H1 (cell line): ENCODE measurements around the gene DSTYK. TPM values are rescaled to one million over a fixed set of nuclear protein-coding genes. Genes with fewer than 3 reads are reported as not detected.

Experiments used
- CTCF ChIA-PET: fragments of 300-600 bp; sonication (Branson Sonifier 250); formaldehyde crosslinking; loops from one replicate; lab custom pipeline; 2021; ENCODE audit not compliant: partially characterized antibody; lab: Charles Lee
- POLR2A ChIA-PET: fragments of 300-600 bp; sonication (Branson Sonifier 250); formaldehyde crosslinking; loops from one replicate; lab custom pipeline; 2021; ENCODE audit warnings: inconsistent platforms; ENCODE audit not compliant: partially characterized antibody; lab: Charles Lee
- DNase-seq, 2 experiments: peaks; one replicate each; pipeline versions ENCODE4 v3.0.0 to v3.0.0-alpha.2; 2010 to 2022; ENCODE audit warnings: low spot score in 2 of 2, low read depth in 1 of 2, mixed read lengths in 1 of 2
- FAIRE-seq: peaks from 2 replicates; lab custom pipeline; 2011; peaks lifted over from hg19 to GRCh38; lab: Jason Lieb, UNC
- H2AFZ ChIP-seq: 2 replicates; pipeline ENCODE4 v1.8.1; 2012; ENCODE audit warnings: low read length, inconsistent platforms
- H2AK5ac ChIP-seq: 2 replicates; pipeline ENCODE4 v1.6.1; 2013; ENCODE audit warnings: low read depth, low read length
- H2BK120ac ChIP-seq: replicated peaks from 2 replicates; pipeline ENCODE3; 2013; ENCODE audit warnings: low read depth, low read length, inconsistent platforms
- H2BK12ac ChIP-seq: 2 replicates; pipeline ENCODE4 v1.6.1; 2013; ENCODE audit warnings: low read depth, low read length
- H2BK15ac ChIP-seq: 2 replicates; pipeline ENCODE4 v1.6.1; 2013; ENCODE audit warnings: low read length
- H2BK20ac ChIP-seq: 2 replicates; pipeline ENCODE4 v1.6.1; 2013; ENCODE audit warnings: low read length
- H2BK5ac ChIP-seq: 2 replicates; pipeline ENCODE4 v1.6.1; 2013; ENCODE audit warnings: low read depth, low read length
- H3K14ac ChIP-seq: 2 replicates; pipeline ENCODE4 v1.6.1; 2013; ENCODE audit warnings: inconsistent platforms; ENCODE audit not compliant: insufficient read length
- H3K18ac ChIP-seq: 2 replicates; pipeline ENCODE4 v1.6.1; 2013; ENCODE audit warnings: low read length; ENCODE audit errors: extremely low read depth
- H3K23ac ChIP-seq: 2 replicates; pipeline ENCODE4 v1.6.1; 2013; ENCODE audit warnings: inconsistent platforms; ENCODE audit not compliant: insufficient read length
- H3K23me2 ChIP-seq: 2 replicates; pipeline ENCODE4 v1.6.1; 2013; ENCODE audit warnings: low read depth, low read length
- H3K27ac ChIP-seq: 2 replicates; pipeline ENCODE4 v1.6.1; 2011; ENCODE audit warnings: low read depth, low read length, inconsistent platforms
- H3K27me3 ChIP-seq, 4 experiments: replicated peaks in 1 of 4; 1 replicate in 1 of 4; 2 replicates in 3 of 4; pipeline versions ENCODE4 v1.6.1 to v1.8.1; 2011 to 2013; ENCODE audit warnings: low read length in 3 of 4, mild to moderate bottlenecking in 3 of 4, inconsistent platforms in 2 of 4, mixed read lengths in 2 of 4, moderate library complexity in 1 of 4; ENCODE audit not compliant: control insufficient read depth in 3 of 4, insufficient read depth in 3 of 4; ENCODE audit errors: extremely low read depth in 1 of 4
- H3K36me3 ChIP-seq, 4 experiments: 2 replicates each; pipeline versions ENCODE4 v1.6.1 to v1.8.1; 2011 to 2013; ENCODE audit warnings: mild to moderate bottlenecking in 4 of 4, low read length in 3 of 4, moderate library complexity in 2 of 4, control low read depth in 1 of 4, inconsistent platforms in 1 of 4; ENCODE audit not compliant: insufficient read depth in 4 of 4, control insufficient read depth in 2 of 4
- H3K4ac ChIP-seq: replicated peaks from 2 replicates; pipeline ENCODE3; 2013; ENCODE audit warnings: low read length, low read depth, mixed read lengths, inconsistent platforms; ENCODE audit not compliant: insufficient read length
- H3K4me1 ChIP-seq, 4 experiments: replicated peaks in 1 of 4; 1 replicate in 1 of 4; 2 replicates in 3 of 4; pipeline versions ENCODE4 v1.6.1 to v1.8.1; 2011 to 2013; ENCODE audit warnings: low read length in 3 of 4, inconsistent platforms in 2 of 4, mixed read lengths in 1 of 4; ENCODE audit not compliant: insufficient read depth in 4 of 4, control insufficient read depth in 3 of 4
- H3K4me2 ChIP-seq, 2 experiments: 2 replicates each; pipeline versions ENCODE4 v1.6.1 to v1.8.1; 2011 to 2013; ENCODE audit warnings: low read depth in 2 of 2, low read length in 2 of 2, control low read depth in 1 of 2, inconsistent platforms in 1 of 2, mild to moderate bottlenecking in 1 of 2; ENCODE audit not compliant: insufficient read depth in 1 of 2
- H3K4me3 ChIP-seq, 4 experiments: fragments of 200-600, 300-600 bp in 1 of 4; sonication (generic), shearing (Covaris generic), sonication (Bioruptor Twin) in 1 of 4; 2 replicates each; pipeline versions ENCODE4 v1.5.1 to v1.8.1; 2011 to 2016; ENCODE audit warnings: low read length in 4 of 4, low read depth in 3 of 4, control low read depth in 2 of 4, inconsistent platforms in 2 of 4, mild to moderate bottlenecking in 2 of 4, mixed read lengths in 1 of 4, moderate library complexity in 1 of 4; ENCODE audit not compliant: insufficient read depth in 2 of 4; ENCODE audit errors: extremely low read depth in 1 of 4
- H3K56ac ChIP-seq: replicated peaks from 2 replicates; pipeline ENCODE3; 2013; ENCODE audit warnings: low read depth, mild to moderate bottlenecking, mixed read lengths, low read length, inconsistent platforms; ENCODE audit not compliant: insufficient read length
- H3K79me1 ChIP-seq: 2 replicates; pipeline ENCODE4 v1.6.1; 2013; ENCODE audit warnings: low read depth, low read length, control low read depth
- H3K79me2 ChIP-seq, 2 experiments: 2 replicates each; pipeline versions ENCODE4 v1.6.1 to v1.8.1; 2012 to 2013; ENCODE audit warnings: low read length in 2 of 2, mild to moderate bottlenecking in 2 of 2, inconsistent platforms in 1 of 2; ENCODE audit not compliant: insufficient read depth in 2 of 2, control insufficient read depth in 1 of 2
- H3K9ac ChIP-seq, 4 experiments: replicated peaks in 1 of 4; 1 replicate in 1 of 4; 2 replicates in 3 of 4; pipeline versions ENCODE4 v1.6.1 to v1.8.1; 2011 to 2013; ENCODE audit warnings: low read depth in 3 of 4, low read length in 3 of 4, control low read depth in 2 of 4, mild to moderate bottlenecking in 2 of 4, moderate library complexity in 2 of 4, inconsistent platforms in 1 of 4; ENCODE audit errors: extremely low read depth in 1 of 4
- H3K9me3 ChIP-seq, 2 experiments: 2 replicates each; pipeline versions ENCODE4 v1.6.1 to v1.8.1; 2012 to 2013; ENCODE audit warnings: mild to moderate bottlenecking in 2 of 2, moderate library complexity in 2 of 2, control low read depth in 1 of 2, inconsistent platforms in 1 of 2, low read depth in 1 of 2, low read length in 1 of 2, mixed read lengths in 1 of 2; ENCODE audit not compliant: insufficient read depth in 2 of 2
- H4K20me1 ChIP-seq, 2 experiments: replicated peaks in 1 of 2; 2 replicates each; pipeline versions ENCODE3 to v1.8.1; 2011 to 2013; ENCODE audit warnings: inconsistent platforms in 2 of 2, low read length in 2 of 2, mild to moderate bottlenecking in 1 of 2; ENCODE audit not compliant: insufficient read depth in 2 of 2, control insufficient read depth in 1 of 2
- H4K5ac ChIP-seq: 2 replicates; pipeline ENCODE4 v1.6.1; 2013; ENCODE audit warnings: low read length, low read depth, mixed read lengths, inconsistent platforms; ENCODE audit not compliant: insufficient read length
- H4K8ac ChIP-seq: 2 replicates; pipeline ENCODE4 v1.8.0; 2013; ENCODE audit warnings: mild to moderate bottlenecking, moderate library complexity, low read length, inconsistent platforms; ENCODE audit not compliant: insufficient read depth; ENCODE audit errors: extremely low read depth
- H4K91ac ChIP-seq: replicated peaks from 2 replicates; pipeline ENCODE3; 2013; ENCODE audit warnings: low read length, mixed read lengths, inconsistent platforms; ENCODE audit not compliant: insufficient read length
- EP300 ChIP-seq, 2 experiments: IDR thresholded peaks; 1 replicate in 1 of 2; 2 replicates in 1 of 2; pipeline ENCODE4 v1.6.1; 2011 to 2012; ENCODE audit warnings: low read depth in 2 of 2, low read length in 2 of 2, mild to moderate bottlenecking in 2 of 2, borderline replicate concordance in 1 of 2, inconsistent platforms in 1 of 2, moderate library complexity in 1 of 2
- GABPA ChIP-seq: IDR thresholded peaks from 2 replicates; pipeline ENCODE4 v1.6.1; 2011; ENCODE audit warnings: mild to moderate bottlenecking, low read length, moderate library complexity, borderline replicate concordance; ENCODE audit not compliant: insufficient read depth
- NANOG ChIP-seq: IDR thresholded peaks from 2 replicates; pipeline ENCODE4 v1.6.1; 2011; ENCODE audit warnings: low read length, low read depth, mild to moderate bottlenecking, inconsistent platforms; ENCODE audit not compliant: insufficient read depth, poor library complexity, severe bottlenecking
- TEAD4 ChIP-seq: IDR thresholded peaks from 2 replicates; pipeline ENCODE4 v1.6.1; 2012; ENCODE audit warnings: low read depth, low read length, inconsistent platforms, mixed read lengths
- WGBS, 2 experiments: shearing (Covaris generic) in 1 of 2; methylation state at CpG; one replicate each; pipeline versions ENCODE4 v1.1.6 to v1.1.7; 2013 to 2015; ENCODE audit warnings: low lambda C conversion rate in 2 of 2, mixed read lengths in 2 of 2, inconsistent platforms in 1 of 2, low coverage in 1 of 2, missing lambda C conversion rate in 1 of 2; ENCODE audit not compliant: insufficient replicate concordance in 2 of 2, insufficient coverage in 1 of 2, insufficient read length in 1 of 2; ENCODE audit errors: extremely low coverage in 1 of 2, missing lambda C conversion rate in 1 of 2; 5-methylcytosine and 5-hydroxymethylcytosine counted together
- polyA plus RNA-seq, 7 experiments: library from polyadenylated mRNA; depleted of rRNA in 3 of 7; stranded (reverse) in 5 of 7; unstranded in 2 of 7; fragments of >200 nt in 5 of 7; fragments of 200-250 nt in 2 of 7; gene quantifications; 1 replicate in 5 of 7; 2 replicates in 1 of 7; 4 replicates in 1 of 7; pipeline versions ENCODE4 v1.2.1 to v1.2.3, GENCODE V29; 2011 to 2013; ENCODE audit warnings: missing spikeins in 2 of 7, mixed read lengths in 2 of 7
- total RNA-seq: library from RNA; stranded (reverse); fragmentation: NEBNext Ultra II Directional; extraction: Animal tissue kit (Norgen Biotek cat#: 25700); gene quantifications from 2 replicates; pipeline ENCODE4 v1.2.1, GENCODE V29; 2021

The DSTYK gene
- total and polyA plus RNA-seq, 2 of the 8 experiments (the other 6 are each of a cell fraction or from before 2014, with no cell fraction given): 2.7 to 8.5 TPM

DNA sequence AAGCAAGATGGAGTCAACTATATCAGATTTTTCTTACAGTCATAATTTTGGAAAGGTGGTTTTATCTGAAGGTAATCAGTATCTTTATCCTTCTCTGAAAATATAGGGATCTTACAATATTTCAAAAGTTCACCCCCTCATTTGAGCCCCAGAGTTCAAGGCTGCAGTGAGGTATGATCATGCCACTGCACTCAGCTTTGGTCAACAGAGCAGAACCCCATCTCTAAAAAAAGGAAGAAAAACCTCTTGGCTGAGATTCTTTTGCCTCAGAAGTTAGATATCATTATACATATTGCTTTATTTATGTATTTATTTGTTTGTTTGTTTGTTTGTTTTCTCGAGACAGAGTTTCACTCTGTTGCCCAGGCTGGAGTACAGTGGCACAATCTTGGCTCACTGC, 78.2 kb downstream of the DSTYK start:
- H4K8ac ChIP-seq: no peak overlapping the region
- no peak overlapping the region for H2BK120ac ChIP-seq
- H2AK5ac ChIP-seq: no peak overlapping the region
- no peak for DNase-seq
- H3K9ac ChIP-seq: no peak overlapping the region
- H3K27ac ChIP-seq: no peak overlapping the region
- H3K4me1 ChIP-seq: peaks cover 0 to under 1% (median 0%) of the 10 kb centered on the region in 4 experiments; a peak in 2 of 7 replicates
- no peaks in the 10 kb centered on the region for H3K36me3 ChIP-seq
- 69% methylated on average over 1 of the region's 1 CpG; no CpG with 5 or more reads in 1 of the 2 experiments for WGBS, 2 experiments
- H4K91ac ChIP-seq: no peak overlapping the region
- no peaks in the 10 kb centered on the region for H3K9me3 ChIP-seq
- H3K23ac ChIP-seq: no peak overlapping the region
- TF ChIP-seq TEAD4 (no peak), EP300 (IDR thresholded peaks at IDR 0.05; ENCODE audit: borderline replicate concordance in 1 of 2, low read depth in 2 of 2, low read length in 2 of 2) (no peak), GABPA (no peak), NANOG (no peak)
- TF ChIP-seq, all 59 proteins: peak for 0
- Histone ChIP-seq H3K56ac (no peak overlapping the region), H2BK5ac (no peak overlapping the region), H2AFZ (no peak overlapping the region), H3K27me3 (peaks cover 0 to 2% (median 0%) of the 10 kb centered on the region in 4 experiments; a peak in 1 of 7 replicates), H2BK12ac (no peak overlapping the region), H2BK15ac (no peak overlapping the region), H4K5ac (no peak overlapping the region), H3K23me2 (no peaks in the 10 kb centered on the region), H3K4ac (no peak overlapping the region), H4K20me1 (no peaks in the 10 kb centered on the region), H3K79me2 (no peaks in the 10 kb centered on the region), H2BK20ac (no peak overlapping the region), H3K4me3 (no peak overlapping the region), H3K4me2 (no peak overlapping the region), H3K18ac (no peak overlapping the region), H3K79me1 (no peaks in the 10 kb centered on the region), H3K14ac (no peak overlapping the region)
- CTCF ChIA-PET: interaction anchor here (1.8 to 2.6 kb wide), 3 partner anchors 8 to 122 kb away, joined by 6 to 13 read pairs (median 10); partner anchors contain the start of gene RBBP5
- POLR2A ChIA-PET: interaction anchor here (1.9 kb wide), 1 partner anchor 10 kb away, joined by 5 read pairs; no protein-coding TSS in a partner anchor
- FAIRE-seq: no peak
